Measurements from ENCODE around the gene SLC35B2. TPM values are rescaled to one million over a fixed set of nuclear protein-coding genes. Genes with fewer than 3 reads are reported as not detected.

The SLC35B2 gene
- total and polyA plus RNA-seq, 9 of the 15 experiments (the other 6 are each of a cell fraction or from before 2014, with no cell fraction given) = 14.5 to 59.1 (median 47.1) TPM

DNA sequence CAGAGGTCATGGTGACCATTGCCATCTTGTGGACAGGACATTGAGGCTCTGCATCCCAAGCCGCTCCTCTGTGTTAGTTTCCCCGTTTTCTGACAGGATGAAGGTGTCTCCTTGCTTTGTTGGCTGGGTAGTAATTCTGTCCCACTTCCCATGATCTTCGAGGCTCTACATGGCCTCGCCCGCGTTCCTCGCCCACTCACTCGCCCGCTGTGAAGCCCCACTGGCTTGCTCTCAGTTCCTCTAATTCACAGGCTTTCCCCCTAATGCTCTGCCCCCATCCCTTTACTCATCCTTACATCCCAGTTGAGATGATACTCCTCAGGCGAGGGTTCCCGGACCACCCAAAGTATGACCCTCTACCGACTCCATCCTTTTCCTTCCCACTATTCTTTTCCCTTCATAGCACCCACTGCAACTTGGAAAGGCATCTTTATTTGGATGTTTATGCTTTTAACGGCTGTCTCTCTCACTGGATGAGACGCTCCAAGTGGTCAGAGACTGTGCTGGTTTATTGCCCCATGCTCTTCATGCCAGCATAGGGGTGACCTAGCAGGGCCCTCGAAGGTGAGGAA lies 511 bp upstream of the SLC35B2 start (continued):
- peak; percentile 72; the same call in 1 of the 2 replicates for TF ChIP-seq ZBTB2 (IDR thresholded peaks at IDR 0.05)
- no peak for TF ChIP-seq HNRNPL (IDR thresholded peaks at IDR 0.05; ENCODE audit: low read depth, low read length)
- no peak for TF ChIP-seq PHF21A (IDR thresholded peaks at IDR 0.05; ENCODE audit: borderline replicate concordance, low read depth)
- TF ChIP-seq CTCFL (IDR thresholded peaks at IDR 0.05; ENCODE audit: borderline replicate concordance, insufficient read depth, low read depth, low read length, poor library complexity, severe bottlenecking) = no peak
- no peak for TF ChIP-seq ZNF311 (CRISPR knock-in tag; IDR thresholded peaks at IDR 0.05)
- no peak for TF ChIP-seq FOSL1 (tag; conservative IDR thresholded peaks at IDR 0.05)
- TF ChIP-seq ZBTB8A (IDR thresholded peaks at IDR 0.05; ENCODE audit: partially characterized antibody) = no peak
- TF ChIP-seq UBTF (IDR thresholded peaks at IDR 0.05; ENCODE audit: borderline replicate concordance in 1 of 2, low read depth in 2 of 2, low read length in 2 of 2) = no peak
- no peak for TF ChIP-seq STAG1 (CRISPR knock-in tag; IDR thresholded peaks at IDR 0.05; ENCODE audit: borderline replicate concordance)
- TF ChIP-seq ZNF224 (CRISPR knock-in tag; IDR thresholded peaks at IDR 0.05) = no peak
- TF ChIP-seq ZNF318 (IDR thresholded peaks at IDR 0.05; ENCODE audit: borderline replicate concordance in 1 of 2, low read depth in 1 of 2) = no peak
- no peak for TF ChIP-seq NFE2 (IDR thresholded peaks at IDR 0.05; ENCODE audit: low read depth)
- no peak for TF ChIP-seq KHSRP (IDR thresholded peaks at IDR 0.05)
- TF ChIP-seq PHB (CRISPR knock-in tag; IDR thresholded peaks at IDR 0.05) = no peak

Data from K562 (cell line).